PC-3 (cell line): ENCODE results near the gene VAV3. TPM values are rescaled to one million over a fixed set of nuclear protein-coding genes. Genes with fewer than 3 reads are reported as not detected.

ENCODE experiments used
- ATAC-seq: fragments of 200-7000 bp; cut with Tn5 transposase; 2 replicates; pipeline ENCODE4 v1.9.1; 2020; ENCODE audit warnings: mild to moderate bottlenecking, moderate library complexity
- BruUV-seq: library from RNA; stranded (reverse); fragments of 400-500 nt; replicated peaks from 2 replicates; lab custom pipeline; 2021; lab: Mats Ljungman, UMichigan
- CTCF ChIA-PET: fragments of 300-600 bp; sonication (Branson Sonifier 250); formaldehyde crosslinking; loops from one replicate; lab custom pipeline; 2022; ENCODE audit warnings: antibody characterized with exemption; lab: Charles Lee
- POLR2A ChIA-PET: fragments of 300-600 bp; sonication (Branson Sonifier 250); formaldehyde crosslinking; loops from one replicate; lab custom pipeline; 2022; ENCODE audit warnings: antibody characterized with exemption; ENCODE audit not compliant: unreplicated experiment; lab: Charles Lee
- DNase-seq: peaks from one replicate; pipeline ENCODE4 v3.0.0-alpha.2; 2015
- H2AFZ ChIP-seq: fragments of 300-600 bp; sonication (generic); 2 replicates; pipeline ENCODE4 v1.6.0; 2016; ENCODE audit warnings: antibody characterized with exemption, low read length
- H3F3A ChIP-seq: fragments of 300-600 bp; sonication (generic); one replicate; pipeline ENCODE4 v1.6.0; 2017; ENCODE audit warnings: antibody characterized with exemption, low read length, control low read depth, mild to moderate bottlenecking; ENCODE audit not compliant: unreplicated experiment
- H3K27ac ChIP-seq: fragments of 300-600 bp; sonication (generic); 2 replicates; pipeline ENCODE4 v1.5.1; 2016; ENCODE audit warnings: mild to moderate bottlenecking, low read length
- H3K27me3 ChIP-seq: fragments of 300-600 bp; sonication (generic); 2 replicates; pipeline ENCODE4 v1.6.1; 2016; ENCODE audit warnings: low read length, mixed read lengths
- H3K36me3 ChIP-seq: fragments of 300-600 bp; sonication (generic); 2 replicates; pipeline ENCODE4 v1.6.1; 2016; ENCODE audit warnings: low read depth, mixed run types, low read length, mixed read lengths
- H3K4me1 ChIP-seq: fragments of 300-600 bp; sonication (generic); 2 replicates; pipeline ENCODE4 v1.5.1; 2016; ENCODE audit warnings: low read length; ENCODE audit not compliant: insufficient read depth
- H3K4me2 ChIP-seq: fragments of 300-600 bp; sonication (generic); 2 replicates; pipeline ENCODE4 v1.6.0; 2016; ENCODE audit warnings: low read length
- H3K4me3 ChIP-seq: fragments of 300-600 bp; sonication (generic); 2 replicates; pipeline ENCODE4 v1.5.1; 2016; ENCODE audit warnings: mild to moderate bottlenecking, low read length, mixed read lengths
- H3K79me2 ChIP-seq: fragments of 300-600 bp; sonication (generic); 2 replicates; pipeline ENCODE4 v1.6.1; 2017; ENCODE audit warnings: low read length, mixed read lengths
- H3K9ac ChIP-seq: fragments of 300-600 bp; sonication (generic); 2 replicates; pipeline ENCODE4 v1.6.0; 2016; ENCODE audit warnings: mild to moderate bottlenecking, low read length
- H3K9me2 ChIP-seq: fragments of 300-600 bp; sonication (generic); replicated peaks from 2 replicates; pipeline ENCODE4 v1.6.1; 2016; ENCODE audit warnings: mixed run types, low read length, mixed read lengths
- H3K9me3 ChIP-seq: fragments of 300-600 bp; sonication (generic); 2 replicates; pipeline ENCODE4 v1.6.1; 2016; ENCODE audit warnings: low read length, mixed read lengths
- H4K20me1 ChIP-seq: fragments of 300-600 bp; sonication (generic); 2 replicates; pipeline ENCODE4 v1.6.1; 2016; ENCODE audit warnings: low read length, mixed read lengths
- CTCF ChIP-seq: fragments of 300-600 bp; sonication (generic); conservative IDR thresholded peaks from 2 replicates; pipeline ENCODE4 v1.5.1; 2017; ENCODE audit warnings: antibody characterized with exemption, low read depth, mild to moderate bottlenecking, low read length
- EZH2 ChIP-seq: fragments of 300-600 bp; sonication (generic); IDR thresholded peaks from one replicate; pipeline ENCODE4 v1.6.1; 2017; ENCODE audit warnings: antibody characterized with exemption, mild to moderate bottlenecking, low read length; ENCODE audit not compliant: unreplicated experiment
- EZH2phosphoT487 ChIP-seq: fragments of 300-600 bp; sonication (generic); IDR thresholded peaks from 2 replicates; pipeline ENCODE4 v1.6.1; 2018; ENCODE audit warnings: mild to moderate bottlenecking, antibody characterized with exemption, low read length, borderline replicate concordance
- intact Hi-C: fragments of 100-400 bp; cut with micrococcal nuclease; formaldehyde crosslinking; loops from 2 replicates; pipeline ENCODE4 v1.9.0; 2023
- total RNA-seq: library from RNA; depleted of rRNA; stranded (reverse); fragments of >200 nt; gene quantifications from 2 replicates; pipeline ENCODE4 v1.2.3, GENCODE V29; 2014

Gene VAV3
- total RNA-seq, 1 experiment from 2014 or later, result 0.73 TPM

- H3K9me2 ChIP-seq, result no peaks in the 10 kb centered on the region
- ATAC-seq (no peak), DNase-seq (no peak)
- H3K4me3 ChIP-seq, result no peak overlapping the region
- ChIA-PET CTCF (no interaction called here), POLR2A (no interaction called here)
- no peak overlapping the region for H3K9ac ChIP-seq
- H3K4me2 ChIP-seq, result no peak overlapping the region
- no peak overlapping the region for H3K27ac ChIP-seq
- H3F3A ChIP-seq, result no peaks in the 10 kb centered on the region
- H4K20me1 ChIP-seq, result no peaks in the 10 kb centered on the region
- no peak overlapping the region for H2AFZ ChIP-seq
- no peak for TF ChIP-seq CTCF
- TF ChIP-seq EZH2, result no peak
- TF ChIP-seq EZH2phosphoT487, result no peak
- intact Hi-C loops, result no loop called here
- BruUV-seq, result no TSS peak
- no peaks in the 10 kb centered on the region for H3K36me3 ChIP-seq
- H3K79me2 ChIP-seq, result no peaks in the 10 kb centered on the region
- H3K4me1 ChIP-seq, result no peaks in the 10 kb centered on the region
- no peaks in the 10 kb centered on the region for H3K9me3 ChIP-seq
- H3K27me3 ChIP-seq, result peaks cover 11% of the 10 kb centered on the region; the same call in 1 of the 2 replicates
Observed at GRCh38 chr1:107807855-107808254, 157.1 kb downstream of the VAV3 start.

GRCh38 chr1:107807405-107807804, 157.6 kb downstream of the VAV3 start:
- Histone ChIP-seq H3K27me3 (peaks cover 11% of the 10 kb centered on the region; the same call in 1 of the 2 replicates), H3K79me2 (no peaks in the 10 kb centered on the region), H3K4me3 (no peak overlapping the region), H4K20me1 (no peaks in the 10 kb centered on the region), H3K4me2 (no peak overlapping the region), H3K9me3 (no peaks in the 10 kb centered on the region), H3K27ac (no peak overlapping the region), H3K36me3 (no peaks in the 10 kb centered on the region), H3K9ac (no peak overlapping the region), H3K9me2 (no peaks in the 10 kb centered on the region), H3F3A (no peaks in the 10 kb centered on the region), H2AFZ (no peak overlapping the region), H3K4me1 (no peaks in the 10 kb centered on the region)
- no peak for ATAC-seq
- POLR2A ChIA-PET, result no interaction called here
- no TSS peak for BruUV-seq
- intact Hi-C loops, result no loop called here
- CTCF ChIA-PET, result no interaction called here
- no peak for TF ChIP-seq EZH2
- DNase-seq, result no peak

GRCh38 chr1:107806902-107807301, 158.1 kb downstream of the VAV3 start:
- ChIA-PET POLR2A (no interaction called here), CTCF (no interaction called here)
- Histone ChIP-seq H3K4me3 (no peak overlapping the region), H3K4me1 (no peaks in the 10 kb centered on the region), H3K9me2 (no peaks in the 10 kb centered on the region), H3K9ac (no peak overlapping the region), H3K79me2 (no peaks in the 10 kb centered on the region), H3F3A (no peaks in the 10 kb centered on the region), H4K20me1 (no peaks in the 10 kb centered on the region), H2AFZ (no peak overlapping the region), H3K9me3 (no peaks in the 10 kb centered on the region), H3K27me3 (peaks cover 11% of the 10 kb centered on the region; the same call in 1 of the 2 replicates), H3K4me2 (no peak overlapping the region), H3K27ac (no peak overlapping the region), H3K36me3 (no peaks in the 10 kb centered on the region)
- intact Hi-C loops, result no loop called here
- BruUV-seq, result no TSS peak
- no peak for ATAC-seq
- TF ChIP-seq CTCF (no peak), EZH2 (no peak), EZH2phosphoT487 (no peak)
- no peak for DNase-seq
